GM23338 (cell line): ENCODE results near the gene SLC12A7. TPM values are rescaled to one million over a fixed set of nuclear protein-coding genes. Genes with fewer than 3 reads are reported as not detected.

Experiments
- ATAC-seq: fragments of 200-7000 bp; cut with Tn5 transposase; 3 replicates; pipeline ENCODE4 v1.9.1; 2020
- DNase-seq: peaks from one replicate; pipeline ENCODE4 v3.0.0-alpha.2; 2015; ENCODE audit warnings: low spot score
- H2AFZ ChIP-seq: fragments of 200-600 bp; sonication (generic); 2 replicates; pipeline ENCODE4 v1.8.0; 2016; ENCODE audit warnings: antibody characterized with exemption, mild to moderate bottlenecking, moderate library complexity
- H3F3A ChIP-seq: fragments of 200-600 bp; sonication (generic); replicated peaks from 2 replicates; pipeline ENCODE4 v1.8.0; 2017; ENCODE audit warnings: antibody characterized with exemption, mixed run types, low read depth
- H3K27ac ChIP-seq: fragments of 200-600 bp; sonication (generic); 2 replicates; pipeline ENCODE4 v1.6.1; 2016; ENCODE audit warnings: low read depth
- H3K27me3 ChIP-seq: fragments of 200-600 bp; sonication (generic); 2 replicates; pipeline ENCODE4 v1.8.0; 2016; ENCODE audit warnings: mild to moderate bottlenecking, mixed run types, moderate library complexity; ENCODE audit not compliant: insufficient read depth
- H3K36me3 ChIP-seq: fragments of 200-600 bp; sonication (generic); 2 replicates; pipeline ENCODE4 v1.8.0; 2016; ENCODE audit warnings: mild to moderate bottlenecking; ENCODE audit not compliant: insufficient read depth
- H3K4me1 ChIP-seq: fragments of 200-600 bp; sonication (generic); 2 replicates; pipeline ENCODE4 v1.8.0; 2016; ENCODE audit warnings: mild to moderate bottlenecking, moderate library complexity; ENCODE audit not compliant: insufficient read depth
- H3K4me2 ChIP-seq: fragments of 200-600 bp; sonication (generic); 2 replicates; pipeline ENCODE4 v1.7.1; 2017; ENCODE audit warnings: mixed run types
- H3K4me3 ChIP-seq: fragments of 200-600 bp; sonication (generic); 2 replicates; pipeline ENCODE4 v1.6.1; 2016; ENCODE audit warnings: mixed run types
- H3K79me2 ChIP-seq: fragments of 200-600 bp; sonication (generic); replicated peaks from 2 replicates; pipeline ENCODE4 v1.8.0; 2017; ENCODE audit warnings: mild to moderate bottlenecking; ENCODE audit not compliant: insufficient read depth
- H3K9me2 ChIP-seq: fragments of 200-600 bp; sonication (generic); 2 replicates; pipeline ENCODE4 v1.8.0; 2017; ENCODE audit not compliant: insufficient read depth
- H4K20me1 ChIP-seq: fragments of 200-600 bp; sonication (generic); replicated peaks from 2 replicates; pipeline ENCODE4 v1.8.0; 2017; ENCODE audit warnings: mild to moderate bottlenecking; ENCODE audit not compliant: insufficient read depth
- H3K27ac Mint-ChIP-seq: 2 replicates; pipeline ENCODE4 v1.8.0; 2020; ENCODE audit warnings: inconsistent platforms, mild to moderate bottlenecking, moderate library complexity, mixed read lengths
- H3K27me3 Mint-ChIP-seq: 3 replicates; pipeline ENCODE4 v1.8.0; 2022; ENCODE audit warnings: low read depth, mild to moderate bottlenecking, moderate library complexity, mixed read lengths, inconsistent platforms; ENCODE audit not compliant: insufficient read depth, poor library complexity
- H3K36me3 Mint-ChIP-seq: 3 replicates; pipeline ENCODE4 v1.8.0; 2021; ENCODE audit warnings: low read depth, mild to moderate bottlenecking, inconsistent platforms, moderate library complexity, mixed read lengths
- H3K4me1 Mint-ChIP-seq: 3 replicates; pipeline ENCODE4 v1.8.0; 2020; ENCODE audit warnings: mild to moderate bottlenecking, inconsistent platforms, mixed read lengths
- H3K4me3 Mint-ChIP-seq: 3 replicates; pipeline ENCODE4 v1.8.0; 2021; ENCODE audit warnings: moderate library complexity, mild to moderate bottlenecking, inconsistent platforms, mixed read lengths
- H3K9me3 Mint-ChIP-seq: 3 replicates; pipeline ENCODE4 v1.8.0; 2020; ENCODE audit warnings: moderate library complexity, mild to moderate bottlenecking, inconsistent platforms, mixed read lengths
- CREB1 ChIP-seq: fragments of 250-450 bp; sonication (Bioruptor Pico); IDR thresholded peaks from 2 replicates; pipeline ENCODE4 v1.5.0; 2020; ENCODE audit warnings: low read depth, mild to moderate bottlenecking, moderate library complexity
- CTCF ChIP-seq, 2 experiments: fragments of 200-600 bp in 1 of 2; sonication (generic) in 1 of 2; conservative IDR thresholded peaks; 2 replicates each; pipeline versions ENCODE4 v1.5.1 to v1.6.1; 2016 to 2017; ENCODE audit warnings: antibody characterized with exemption in 2 of 2, low read depth in 2 of 2, mild to moderate bottlenecking in 2 of 2, moderate library complexity in 1 of 2
- ETS1 ChIP-seq: IDR thresholded peaks from 2 replicates; pipeline ENCODE4 v1.6.1; 2016; ENCODE audit warnings: antibody characterized with exemption
- EZH2 ChIP-seq: fragments of 200-600 bp; sonication (generic); IDR thresholded peaks from one replicate; pipeline ENCODE4 v1.8.0; 2017; ENCODE audit warnings: antibody characterized with exemption, mild to moderate bottlenecking, low read depth; ENCODE audit not compliant: unreplicated experiment
- EZH2phosphoT487 ChIP-seq: fragments of 200-600 bp; sonication (generic); IDR thresholded peaks from one replicate; pipeline ENCODE4 v1.8.1; 2018; ENCODE audit warnings: antibody characterized with exemption; ENCODE audit not compliant: unreplicated experiment
- JUNB ChIP-seq: IDR thresholded peaks from one replicate; pipeline ENCODE4 v1.6.1; 2016; ENCODE audit warnings: antibody characterized with exemption; ENCODE audit not compliant: unreplicated experiment
- NANOG ChIP-seq: IDR thresholded peaks from 2 replicates; pipeline ENCODE4 v1.6.1; 2016; ENCODE audit warnings: antibody characterized with exemption, borderline replicate concordance
- POLR2AphosphoS5 ChIP-seq: IDR thresholded peaks from 2 replicates; pipeline ENCODE4 v1.6.1; 2016; ENCODE audit warnings: antibody characterized with exemption, low read depth
- STAT1 ChIP-seq: IDR thresholded peaks from one replicate; pipeline ENCODE4 v1.6.1; 2016; ENCODE audit warnings: antibody characterized with exemption; ENCODE audit not compliant: unreplicated experiment
- ZNF114 ChIP-seq: fragments of 250-450 bp; sonication (Bioruptor Pico); IDR thresholded peaks from 2 replicates; pipeline ENCODE4 v1.5.0; 2020; ENCODE audit warnings: mild to moderate bottlenecking, moderate library complexity
- ZNF331 ChIP-seq: fragments of 250-450 bp; sonication (Bioruptor Pico); IDR thresholded peaks from 2 replicates; pipeline ENCODE4 v1.5.0; 2020; ENCODE audit warnings: low read depth, mild to moderate bottlenecking, moderate library complexity
- polyA plus RNA-seq: library from polyadenylated mRNA; unstranded; fragments of >200 nt; fragmentation: Nextera tagmentation; extraction: Ambion mirVana; gene quantifications from 2 replicates; pipeline ENCODE4 v1.2.1, GENCODE V29; 2016
- total RNA-seq: library from RNA; depleted of rRNA; stranded (reverse); fragments of >200 nt; shearing (Covaris generic); gene quantifications from 2 replicates; pipeline ENCODE4 v1.2.3, GENCODE V29; 2014
- TF ChIP-seq, protein P1 (sequence below): fragments of 250-450 bp; sonication (Bioruptor Pico); IDR thresholded peaks from 2 replicates; pipeline ENCODE4 v1.5.0; 2020; ENCODE audit warnings: mild to moderate bottlenecking, moderate library complexity
- TF ChIP-seq, protein P2 (sequence below): IDR thresholded peaks from one replicate; pipeline ENCODE4 v1.6.1; 2018; ENCODE audit warnings: antibody characterized with exemption; ENCODE audit not compliant: unreplicated experiment

Gene SLC12A7
- total and polyA plus RNA-seq, 2 experiments from 2014 or later = 7.4 to 32.2 TPM

DNA sequence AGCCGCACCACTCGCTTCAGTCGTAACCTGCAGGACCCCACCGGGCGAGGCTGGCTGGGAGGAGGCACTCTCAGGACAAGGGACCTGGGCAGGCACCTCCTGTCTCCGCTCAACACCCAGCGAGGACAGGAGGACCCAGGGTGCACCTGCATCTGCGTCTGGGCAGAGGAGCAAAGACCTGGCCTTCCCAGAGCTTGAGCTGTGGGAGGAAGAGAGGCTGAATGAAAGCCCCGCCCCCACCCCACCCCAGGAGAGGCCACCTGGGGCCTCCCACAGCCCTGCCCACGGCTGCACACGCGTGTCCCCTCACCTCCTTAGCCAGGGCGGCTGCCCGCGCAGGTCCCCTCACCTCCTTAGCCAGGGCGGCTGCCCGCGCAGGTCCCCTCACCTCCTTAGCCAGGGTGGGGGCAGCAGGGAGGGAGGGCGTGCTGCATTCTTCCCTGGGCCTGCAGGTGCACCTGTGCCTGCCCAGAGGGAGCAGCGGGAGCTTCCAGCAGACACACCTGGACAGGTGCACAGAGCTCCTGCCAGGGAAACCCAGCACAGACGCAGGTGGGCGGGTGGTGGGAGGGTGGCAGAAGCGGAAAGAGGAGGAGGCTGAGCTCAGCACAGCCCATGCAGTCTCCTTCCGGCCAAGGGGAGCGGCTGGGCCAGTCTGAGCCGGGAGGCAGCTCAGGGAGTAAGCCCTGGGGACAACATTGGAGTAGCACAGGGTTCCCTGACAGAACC is 18.5 kb upstream of the SLC12A7 start:
- no peaks in the 10 kb centered on the region for H3K36me3 ChIP-seq
- H3K4me3 ChIP-seq = no peak overlapping the region
- no peaks in the 10 kb centered on the region for H3K79me2 ChIP-seq
- Mint-ChIP-seq H3K27me3 (peaks cover 7% of the 10 kb centered on the region), H3K4me1 (peaks cover 19% of the 10 kb centered on the region), H3K9me3 (no peaks in the 10 kb centered on the region), H3K4me3 (no peak overlapping the region), H3K36me3 (no peaks in the 10 kb centered on the region), H3K27ac (no peak overlapping the region)
- DNase-seq (no peak), ATAC-seq (peak; percentile 78)
- H3K9me2 ChIP-seq = no peaks in the 10 kb centered on the region
- H3F3A ChIP-seq = no peaks in the 10 kb centered on the region
- no peaks in the 10 kb centered on the region for H3K27me3 ChIP-seq
- TF ChIP-seq JUNB (no peak), CREB1 (CRISPR knock-in tag) (no peak), ZNF331 (no peak), NANOG (no peak), EZH2 (no peak), STAT1 (no peak), POLR2AphosphoS5 (no peak), EZH2phosphoT487 (no peak), CTCF (conservative IDR thresholded peaks at IDR 0.05; ENCODE audit: low read depth in 2 of 2) (no peak), ZNF114 (CRISPR knock-in tag) (no peak), ETS1 (no peak)
- TF ChIP-seq, protein P1, sequence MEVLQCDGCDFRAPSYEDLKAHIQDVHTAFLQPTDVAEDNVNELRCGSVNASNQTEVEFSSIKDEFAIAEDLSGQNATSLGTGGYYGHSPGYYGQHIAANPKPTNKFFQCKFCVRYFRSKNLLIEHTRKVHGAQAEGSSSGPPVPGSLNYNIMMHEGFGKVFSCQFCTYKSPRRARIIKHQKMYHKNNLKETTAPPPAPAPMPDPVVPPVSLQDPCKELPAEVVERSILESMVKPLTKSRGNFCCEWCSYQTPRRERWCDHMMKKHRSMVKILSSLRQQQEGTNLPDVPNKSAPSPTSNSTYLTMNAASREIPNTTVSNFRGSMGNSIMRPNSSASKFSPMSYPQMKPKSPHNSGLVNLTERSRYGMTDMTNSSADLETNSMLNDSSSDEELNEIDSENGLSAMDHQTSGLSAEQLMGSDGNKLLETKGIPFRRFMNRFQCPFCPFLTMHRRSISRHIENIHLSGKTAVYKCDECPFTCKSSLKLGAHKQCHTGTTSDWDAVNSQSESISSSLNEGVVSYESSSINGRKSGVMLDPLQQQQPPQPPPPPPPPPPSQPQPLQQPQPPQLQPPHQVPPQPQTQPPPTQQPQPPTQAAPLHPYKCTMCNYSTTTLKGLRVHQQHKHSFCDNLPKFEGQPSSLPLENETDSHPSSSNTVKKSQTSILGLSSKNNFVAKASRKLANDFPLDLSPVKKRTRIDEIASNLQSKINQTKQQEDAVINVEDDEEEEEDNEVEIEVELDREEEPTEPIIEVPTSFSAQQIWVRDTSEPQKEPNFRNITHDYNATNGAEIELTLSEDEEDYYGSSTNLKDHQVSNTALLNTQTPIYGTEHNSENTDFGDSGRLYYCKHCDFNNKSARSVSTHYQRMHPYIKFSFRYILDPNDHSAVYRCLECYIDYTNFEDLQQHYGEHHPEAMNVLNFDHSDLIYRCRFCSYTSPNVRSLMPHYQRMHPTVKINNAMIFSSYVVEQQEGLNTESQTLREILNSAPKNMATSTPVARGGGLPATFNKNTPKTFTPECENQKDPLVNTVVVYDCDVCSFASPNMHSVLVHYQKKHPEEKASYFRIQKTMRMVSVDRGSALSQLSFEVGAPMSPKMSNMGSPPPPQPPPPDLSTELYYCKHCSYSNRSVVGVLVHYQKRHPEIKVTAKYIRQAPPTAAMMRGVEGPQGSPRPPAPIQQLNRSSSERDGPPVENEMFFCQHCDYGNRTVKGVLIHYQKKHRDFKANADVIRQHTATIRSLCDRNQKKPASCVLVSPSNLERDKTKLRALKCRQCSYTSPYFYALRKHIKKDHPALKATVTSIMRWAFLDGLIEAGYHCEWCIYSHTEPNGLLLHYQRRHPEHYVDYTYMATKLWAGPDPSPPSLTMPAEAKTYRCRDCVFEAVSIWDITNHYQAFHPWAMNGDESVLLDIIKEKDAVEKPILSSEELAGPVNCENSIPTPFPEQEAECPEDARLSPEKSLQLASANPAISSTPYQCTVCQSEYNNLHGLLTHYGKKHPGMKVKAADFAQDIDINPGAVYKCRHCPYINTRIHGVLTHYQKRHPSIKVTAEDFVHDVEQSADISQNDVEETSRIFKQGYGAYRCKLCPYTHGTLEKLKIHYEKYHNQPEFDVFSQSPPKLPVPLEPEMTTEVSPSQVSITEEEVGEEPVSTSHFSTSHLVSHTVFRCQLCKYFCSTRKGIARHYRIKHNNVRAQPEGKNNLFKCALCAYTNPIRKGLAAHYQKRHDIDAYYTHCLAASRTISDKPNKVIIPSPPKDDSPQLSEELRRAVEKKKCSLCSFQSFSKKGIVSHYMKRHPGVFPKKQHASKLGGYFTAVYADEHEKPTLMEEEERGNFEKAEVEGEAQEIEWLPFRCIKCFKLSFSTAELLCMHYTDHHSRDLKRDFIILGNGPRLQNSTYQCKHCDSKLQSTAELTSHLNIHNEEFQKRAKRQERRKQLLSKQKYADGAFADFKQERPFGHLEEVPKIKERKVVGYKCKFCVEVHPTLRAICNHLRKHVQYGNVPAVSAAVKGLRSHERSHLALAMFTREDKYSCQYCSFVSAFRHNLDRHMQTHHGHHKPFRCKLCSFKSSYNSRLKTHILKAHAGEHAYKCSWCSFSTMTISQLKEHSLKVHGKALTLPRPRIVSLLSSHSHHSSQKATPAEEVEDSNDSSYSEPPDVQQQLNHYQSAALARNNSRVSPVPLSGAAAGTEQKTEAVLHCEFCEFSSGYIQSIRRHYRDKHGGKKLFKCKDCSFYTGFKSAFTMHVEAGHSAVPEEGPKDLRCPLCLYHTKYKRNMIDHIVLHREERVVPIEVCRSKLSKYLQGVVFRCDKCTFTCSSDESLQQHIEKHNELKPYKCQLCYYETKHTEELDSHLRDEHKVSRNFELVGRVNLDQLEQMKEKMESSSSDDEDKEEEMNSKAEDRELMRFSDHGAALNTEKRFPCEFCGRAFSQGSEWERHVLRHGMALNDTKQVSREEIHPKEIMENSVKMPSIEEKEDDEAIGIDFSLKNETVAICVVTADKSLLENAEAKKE (CRISPR knock-in tag) = no peak
- TF ChIP-seq, protein P2, sequence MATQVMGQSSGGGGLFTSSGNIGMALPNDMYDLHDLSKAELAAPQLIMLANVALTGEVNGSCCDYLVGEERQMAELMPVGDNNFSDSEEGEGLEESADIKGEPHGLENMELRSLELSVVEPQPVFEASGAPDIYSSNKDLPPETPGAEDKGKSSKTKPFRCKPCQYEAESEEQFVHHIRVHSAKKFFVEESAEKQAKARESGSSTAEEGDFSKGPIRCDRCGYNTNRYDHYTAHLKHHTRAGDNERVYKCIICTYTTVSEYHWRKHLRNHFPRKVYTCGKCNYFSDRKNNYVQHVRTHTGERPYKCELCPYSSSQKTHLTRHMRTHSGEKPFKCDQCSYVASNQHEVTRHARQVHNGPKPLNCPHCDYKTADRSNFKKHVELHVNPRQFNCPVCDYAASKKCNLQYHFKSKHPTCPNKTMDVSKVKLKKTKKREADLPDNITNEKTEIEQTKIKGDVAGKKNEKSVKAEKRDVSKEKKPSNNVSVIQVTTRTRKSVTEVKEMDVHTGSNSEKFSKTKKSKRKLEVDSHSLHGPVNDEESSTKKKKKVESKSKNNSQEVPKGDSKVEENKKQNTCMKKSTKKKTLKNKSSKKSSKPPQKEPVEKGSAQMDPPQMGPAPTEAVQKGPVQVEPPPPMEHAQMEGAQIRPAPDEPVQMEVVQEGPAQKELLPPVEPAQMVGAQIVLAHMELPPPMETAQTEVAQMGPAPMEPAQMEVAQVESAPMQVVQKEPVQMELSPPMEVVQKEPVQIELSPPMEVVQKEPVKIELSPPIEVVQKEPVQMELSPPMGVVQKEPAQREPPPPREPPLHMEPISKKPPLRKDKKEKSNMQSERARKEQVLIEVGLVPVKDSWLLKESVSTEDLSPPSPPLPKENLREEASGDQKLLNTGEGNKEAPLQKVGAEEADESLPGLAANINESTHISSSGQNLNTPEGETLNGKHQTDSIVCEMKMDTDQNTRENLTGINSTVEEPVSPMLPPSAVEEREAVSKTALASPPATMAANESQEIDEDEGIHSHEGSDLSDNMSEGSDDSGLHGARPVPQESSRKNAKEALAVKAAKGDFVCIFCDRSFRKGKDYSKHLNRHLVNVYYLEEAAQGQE = no peak
- H2AFZ ChIP-seq = no peak overlapping the region; the same call in 1 of the 2 replicates
- no peak overlapping the region for H3K27ac ChIP-seq
- no peak overlapping the region for H3K4me2 ChIP-seq
- no peaks in the 10 kb centered on the region for H3K4me1 ChIP-seq
- H4K20me1 ChIP-seq = no peaks in the 10 kb centered on the region
